Motor neuron (in vitro differentiated cells): ENCODE results near the gene MTIF3. TPM values are rescaled to one million over a fixed set of nuclear protein-coding genes. Genes with fewer than 3 reads are reported as not detected.

Experiments used
- ATAC-seq, 8 experiments: fragments of 200-7000 bp; cut with Tn5 transposase; replicated peaks in 6 of 8; 2 replicates each; pipeline ENCODE4 v1.8.0; 2021; ENCODE audit warnings: mild to moderate bottlenecking in 8 of 8, moderate library complexity in 8 of 8
- H3K27ac ChIP-seq, 2 donors: fragments of 250-450 bp; sonication (Bioruptor Pico); 2 replicates each; pipeline ENCODE4 v1.9.0; 2021; ENCODE audit warnings: antibody characterized with exemption in 2 of 2, mild to moderate bottlenecking in 2 of 2, moderate library complexity in 1 of 2
- H3K4me1 ChIP-seq, 2 donors: fragments of 250-450 bp; sonication (Bioruptor Pico); replicated peaks in 1 of 2; 2 replicates each; pipeline ENCODE4 v1.6.1; 2021; ENCODE audit warnings: antibody characterized with exemption in 2 of 2, mild to moderate bottlenecking in 2 of 2, moderate library complexity in 1 of 2
- H3K4me3 ChIP-seq, 5 donors: fragments of 250-450 bp; sonication (Bioruptor Pico); 2 replicates each; pipeline ENCODE4 v1.9.0; 2021; ENCODE audit warnings: antibody characterized with exemption in 5 of 5, mild to moderate bottlenecking in 5 of 5, moderate library complexity in 4 of 5
- WGBS, 10 experiments: fragments of 450-650 bp; shearing (Covaris generic); methylation state at CpG; one replicate each; pipeline ENCODE4 v1.0.0; 2022; 5-methylcytosine and 5-hydroxymethylcytosine counted together
- in situ Hi-C, 9 experiments: fragments of 400-800 bp; cut with MboI; loops; one replicate each; pipeline ENCODE4 v1.15.0; 2021; ENCODE audit warnings: low sequenced_read_pairs in 9 of 9, low pct_unique_long_range_greater_than_20kb in 2 of 9; ENCODE audit not compliant: unreplicated experiment in 9 of 9
- total RNA-seq, 8 experiments: library from RNA; unstranded; fragments of 300-600 nt; gene quantifications; 2 replicates each; pipeline versions ENCODE4 v1.2.3 to v1.2.4, GENCODE V29; 2022

Gene MTIF3
- total RNA-seq, 8 experiments from 2014 or later, result 34.4 to 69.4 (median 50.8) TPM

- in situ Hi-C loops, result no loop called here
- H3K4me1 ChIP-seq, result peaks cover 9 to 12% of the 10 kb centered on the region in 2 donors
- peak; percentile 82 to 96 (median 89) for ATAC-seq
- H3K4me3 ChIP-seq, result no peak overlapping the region
- WGBS, 10 experiments, result 0 to 86% (median 60%) methylated on average over 1 to 9 of the region's 10 CpGs; no CpG with 5 or more reads in 1 of the 10 experiments
- peak overlapping the region in 1 of 2 donors; percentile 52 for H3K27ac ChIP-seq
Measured at GRCh38 chr13:27476943-27477703, 26.8 kb upstream of the MTIF3 start.

DNA sequence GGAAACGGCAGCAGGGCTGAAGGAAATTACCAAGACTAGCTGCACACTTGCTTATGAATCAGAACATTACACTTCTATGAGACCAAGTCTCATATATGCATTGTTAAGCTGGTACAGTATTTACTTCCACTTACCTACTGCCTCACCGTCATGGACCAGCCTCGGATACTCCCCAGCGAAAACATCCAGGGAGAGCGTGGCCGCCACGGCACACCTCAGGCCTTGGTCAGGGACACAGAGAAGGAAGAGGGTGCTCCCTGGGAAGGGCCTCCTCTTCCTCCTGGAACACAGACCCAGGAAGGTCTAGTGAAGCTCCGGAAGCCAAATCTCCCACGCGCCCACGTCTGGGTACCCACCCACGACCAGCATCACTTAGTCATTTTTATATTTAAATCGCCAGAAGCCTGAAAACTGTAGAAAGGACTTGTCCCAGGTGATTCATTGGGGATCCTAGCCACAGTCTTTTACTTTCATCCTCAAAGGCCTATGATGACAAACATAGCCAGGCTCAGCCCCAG, 24.4 kb upstream of the MTIF3 start:
- Histone ChIP-seq H3K4me1 (peaks cover 9 to 12% of the 10 kb centered on the region in 2 donors), H3K27ac (no peak overlapping the region), H3K4me3 (no peak overlapping the region)
- 63 to 100% (median 86%) methylated on average over 1 to 6 of the region's 13 CpGs; no CpG with 5 or more reads in 5 of the 10 experiments for WGBS, 10 experiments
- no peak for ATAC-seq
- in situ Hi-C loops, result no loop called here

GRCh38 chr13:27472941-27473340, 22.6 kb upstream of the MTIF3 start:
- Histone ChIP-seq H3K4me1 (peaks cover 9 to 12% of the 10 kb centered on the region in 2 donors), H3K27ac (no peak overlapping the region), H3K4me3 (no peak overlapping the region)
- in situ Hi-C loops, result no loop called here
- no peak for ATAC-seq
- WGBS, 10 experiments, result 57 to 100% (median 86%) methylated on average over 1 to 3 of the region's 3 CpGs; no CpG with 5 or more reads in 5 of the 10 experiments

DNA sequence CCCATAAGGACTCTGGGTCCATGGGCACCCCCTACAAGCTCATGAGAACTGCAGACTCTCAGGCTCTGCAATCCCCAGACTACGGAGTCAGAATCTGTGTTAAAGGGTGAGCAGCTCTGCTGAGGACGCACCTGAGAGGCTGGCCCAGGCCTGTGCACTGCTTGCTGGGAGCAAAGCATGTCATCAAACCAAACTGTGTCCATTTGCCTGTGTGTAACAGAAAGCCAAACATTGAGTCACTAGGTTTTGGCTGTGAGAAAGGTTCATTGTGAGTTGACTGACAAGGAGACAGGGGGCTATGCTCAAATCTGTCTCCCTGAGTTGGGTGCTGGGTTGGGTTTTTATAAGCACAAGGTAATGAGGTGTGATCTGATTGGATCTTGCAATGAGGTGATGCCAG, 22.1 kb upstream of the MTIF3 start:
- Histone ChIP-seq H3K4me3 (no peak overlapping the region), H3K27ac (no peak overlapping the region), H3K4me1 (peaks cover 6 to 8% of the 10 kb centered on the region in 2 donors)
- 29 to 86% (median 80%) methylated on average over 1 of the region's 2 CpGs; no CpG with 5 or more reads in 7 of the 10 experiments for WGBS, 10 experiments
- no peak for ATAC-seq
- in situ Hi-C loops, result no loop called here

DNA sequence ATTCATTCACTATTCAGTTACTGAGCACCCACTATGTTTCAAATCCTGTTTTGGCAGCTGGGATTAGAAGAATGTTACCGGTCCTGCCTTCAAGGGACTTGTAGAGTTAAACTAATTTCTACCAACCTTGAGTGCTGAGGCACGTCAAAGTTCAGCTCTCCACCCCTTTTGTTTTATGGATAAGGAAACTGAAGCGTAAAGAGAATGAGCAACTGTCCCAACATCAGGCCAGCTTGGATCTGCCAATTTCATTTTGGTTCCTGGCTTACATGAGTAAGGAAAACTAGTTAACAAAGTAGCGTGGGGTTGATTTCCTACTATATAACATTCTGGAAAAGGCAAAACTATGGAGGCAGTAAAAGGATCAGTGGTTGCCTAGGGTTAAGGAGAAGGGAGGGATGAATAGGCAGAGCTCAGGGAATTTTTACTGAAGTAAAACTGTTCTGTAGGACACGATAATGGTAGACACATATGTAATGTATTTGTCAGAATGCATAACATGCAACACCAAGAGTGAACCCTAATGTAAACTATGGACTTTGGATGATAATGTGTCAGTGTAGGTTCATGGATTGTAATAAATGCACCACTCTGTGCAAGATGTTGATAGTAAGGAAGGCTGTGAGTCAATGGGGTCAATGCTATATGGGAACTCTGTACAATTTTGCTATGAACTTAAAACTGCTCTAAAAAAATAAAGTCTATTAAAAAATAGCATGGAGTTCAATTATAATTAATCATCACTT, 19.9 kb upstream of the MTIF3 start:
- in situ Hi-C loops, result no loop called here
- 23 to 88% (median 75%) methylated on average over 2 to 5 of the region's 5 CpGs for WGBS, 10 experiments
- no peak for ATAC-seq
- H3K4me1 ChIP-seq, result no peaks in the 10 kb centered on the region
- no peak overlapping the region for H3K4me3 ChIP-seq
- H3K27ac ChIP-seq, result no peak overlapping the region

GRCh38 chr13:27466513-27466912, 16.1 kb upstream of the MTIF3 start:
- Histone ChIP-seq H3K27ac (no peak overlapping the region), H3K4me1 (no peaks in the 10 kb centered on the region), H3K4me3 (no peak overlapping the region)
- no peak for ATAC-seq
- WGBS, 10 experiments, result 17 to 83% (median 33%) methylated on average over 1 to 3 of the region's 3 CpGs; no CpG with 5 or more reads in 3 of the 10 experiments
- in situ Hi-C loops, result no loop called here

- 20 to 100% (median 82%) methylated on average over 1 to 4 of the region's 5 CpGs; no CpG with 5 or more reads in 3 of the 10 experiments for WGBS, 10 experiments
- H3K27ac ChIP-seq, result no peak overlapping the region
- no peak for ATAC-seq
- H3K4me3 ChIP-seq, result no peak overlapping the region
- no peaks in the 10 kb centered on the region for H3K4me1 ChIP-seq
- in situ Hi-C loops, result no loop called here
Measured at GRCh38 chr13:27465611-27466010, 15.2 kb upstream of the MTIF3 start.

DNA sequence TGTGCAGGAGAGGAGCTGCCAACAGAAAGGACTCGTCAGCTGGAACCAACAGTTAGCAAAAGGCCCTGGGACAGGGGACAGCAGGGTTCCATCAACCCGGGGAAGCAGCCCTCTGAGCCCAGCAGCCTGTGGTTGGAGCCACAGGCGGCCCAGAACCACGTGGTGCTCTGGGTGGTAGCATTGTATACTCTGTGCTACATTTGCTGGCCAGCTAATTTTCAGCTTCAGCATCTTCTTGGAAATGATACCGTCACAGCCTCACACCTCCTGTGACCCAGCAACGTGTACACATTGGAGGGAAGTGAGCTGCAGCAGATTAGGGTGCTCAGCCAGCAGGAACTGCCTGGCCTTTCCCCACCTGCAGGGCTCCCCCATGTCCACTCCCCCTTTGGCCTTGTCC, 13.1 kb upstream of the MTIF3 start:
- ATAC-seq, result no peak
- WGBS, 10 experiments, result 20 to 100% (median 68%) methylated on average over 1 to 5 of the region's 6 CpGs; no CpG with 5 or more reads in 2 of the 10 experiments
- H3K4me3 ChIP-seq, result no peak overlapping the region
- H3K4me1 ChIP-seq, result no peaks in the 10 kb centered on the region
- in situ Hi-C loops, result no loop called here
- no peak overlapping the region for H3K27ac ChIP-seq

DNA sequence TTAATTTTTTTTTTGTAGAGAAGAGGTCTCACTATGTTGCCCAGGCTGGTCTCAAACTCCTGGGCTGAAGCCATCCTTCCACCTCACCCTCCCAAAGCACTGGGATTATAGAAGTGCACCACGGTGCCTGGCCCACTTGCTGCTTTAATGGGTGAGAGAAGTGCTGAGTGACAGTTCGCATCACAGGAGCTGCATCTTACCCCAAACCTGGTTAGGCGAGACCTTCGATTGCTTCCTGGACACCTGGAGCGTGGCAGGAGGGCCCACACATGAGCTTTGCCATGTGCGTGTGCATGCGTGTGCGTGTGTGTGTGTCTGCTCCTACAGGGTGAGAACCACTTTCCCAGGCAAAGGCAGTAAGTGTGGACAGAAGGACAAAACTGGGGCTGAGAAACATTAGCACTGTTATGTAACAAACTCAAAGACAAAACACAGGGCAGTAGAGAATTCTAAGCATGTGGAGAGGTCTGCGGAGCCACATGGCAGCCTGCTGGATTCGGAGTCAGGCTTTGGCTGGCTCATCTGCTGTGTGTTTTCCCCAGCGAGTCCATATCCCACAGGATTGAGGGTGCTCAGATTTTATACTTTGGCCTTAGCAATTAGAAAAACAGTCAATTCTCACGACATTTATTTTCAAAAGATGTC, 11.7 kb upstream of the MTIF3 start:
- Histone ChIP-seq H3K4me1 (no peaks in the 10 kb centered on the region), H3K27ac (no peak overlapping the region), H3K4me3 (no peak overlapping the region)
- WGBS, 10 experiments, result 17 to 100% (median 88%) methylated on average over 1 to 11 of the region's 12 CpGs; no CpG with 5 or more reads in 1 of the 10 experiments
- ATAC-seq, result no peak
- in situ Hi-C loops, result no loop called here

GRCh38 chr13:27455331-27455855, 5.0 kb upstream of the MTIF3 start:
- peaks cover 4 to 14% of the 10 kb centered on the region in 2 donors for H3K4me1 ChIP-seq
- 0 to 33% (median 14%) methylated on average over 3 to 5 of the region's 5 CpGs; no CpG with 5 or more reads in 4 of the 10 experiments for WGBS, 10 experiments
- H3K4me3 ChIP-seq, result peak overlapping the region in 1 of 5 donors; percentile 5
- in situ Hi-C loops, result no loop called here
- H3K27ac ChIP-seq, result peak overlapping the region in 1 of 2 donors; percentile 31
- peak in 5 of 8 experiments; percentile 14 to 52 (median 45) for ATAC-seq

DNA sequence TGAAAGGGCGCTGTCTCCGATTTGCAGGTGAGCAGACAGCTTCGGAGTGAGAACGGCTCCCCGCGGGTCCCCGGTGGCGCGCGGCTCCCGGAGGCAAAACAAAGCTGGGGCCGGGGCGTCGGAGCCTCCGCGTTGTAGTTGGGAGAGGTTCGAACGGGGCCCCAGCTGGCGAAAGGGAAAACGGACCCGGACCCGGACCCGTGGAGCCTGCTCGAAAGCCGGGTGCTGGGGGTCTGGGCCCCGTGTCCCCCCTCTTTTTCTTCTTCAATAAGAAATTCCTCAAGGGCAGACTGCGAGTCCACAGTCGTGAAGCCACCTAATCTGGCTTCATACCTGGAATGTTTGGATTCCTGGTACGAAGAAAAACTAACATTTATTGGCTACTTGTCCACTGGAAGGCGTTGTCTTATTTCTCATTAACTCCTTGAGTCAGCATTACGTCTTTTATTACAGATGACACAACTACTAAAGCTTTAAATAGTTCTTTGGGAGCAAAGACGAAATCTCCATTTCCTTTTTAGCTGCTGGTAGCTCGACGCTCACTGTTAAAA, 632 bp upstream of the MTIF3 start:
- peak in 3 of 8 experiments; percentile 3 to 19 (median 12) for ATAC-seq
- 0 to 16% (median 6%) methylated on average over 8 to 25 of the region's 34 CpGs; no CpG with 5 or more reads in 3 of the 10 experiments for WGBS, 10 experiments
- Histone ChIP-seq H3K27ac (peak overlapping the region; percentile 88 to 90), H3K4me1 (peaks cover 11 to 21% of the 10 kb centered on the region in 2 donors), H3K4me3 (peak overlapping the region; percentile 65 to 84 (median 77))
- in situ Hi-C loops, result no loop called here

DNA sequence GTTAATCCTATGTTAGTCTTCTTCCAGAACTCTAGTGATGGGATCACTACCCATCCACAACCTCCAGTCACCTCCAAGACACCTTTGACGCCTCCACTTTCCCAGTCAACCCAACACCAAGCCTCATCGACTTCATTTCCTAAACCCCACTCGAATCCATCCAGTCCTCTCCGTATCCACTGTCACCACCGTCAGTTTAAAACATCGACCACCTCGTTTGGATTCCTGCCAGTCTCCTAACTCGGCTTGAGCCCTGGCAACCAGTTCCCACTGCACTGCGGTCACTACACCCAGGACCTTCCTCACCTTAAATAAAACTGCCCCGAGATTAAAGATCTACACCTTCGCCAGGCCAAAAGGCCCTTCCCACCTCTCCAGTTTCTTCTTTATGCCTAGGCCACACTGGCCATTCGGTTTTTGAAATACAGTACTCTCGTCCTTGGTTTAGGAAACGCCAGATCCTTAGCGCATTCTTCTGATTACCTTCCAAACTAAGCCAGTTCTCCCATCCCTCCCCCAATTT, 1.2 kb downstream of the MTIF3 start:
- in situ Hi-C loops, result no loop called here
- peak overlapping the region; percentile 65 to 84 (median 77) for H3K4me3 ChIP-seq
- 0 to 86% (median 56%) methylated on average over 1 to 13 of the region's 15 CpGs for WGBS, 10 experiments

More for the DNA sequence above, 1.2 kb downstream of the MTIF3 start:
- peak overlapping the region; percentile 88 to 90 for H3K27ac ChIP-seq
- ATAC-seq, result no peak
- H3K4me1 ChIP-seq, result peaks cover 9 to 12% of the 10 kb centered on the region in 2 donors
